Skin epidermis (tissue), 12 donors: ENCODE data around the gene SPINK13.
"Not testable (repeated sequence)": the region's sequence is repeated elsewhere in the genome, so short reads cannot be mapped to it uniquely, and the experiment has no call there.

Experiments used
- H3K27ac ChIP-seq, 21 experiments: fragments of 200-600 bp; sonication (generic) in 11 of 21; one replicate each; pipeline ENCODE4 v1.5.0; 2020; ENCODE audit warnings: mild to moderate bottlenecking in 3 of 21, inconsistent platforms in 2 of 21, moderate library complexity in 2 of 21
- H3K4me3 ChIP-seq, 7 experiments: fragments of 200-600 bp; sonication (generic) in 2 of 7; one replicate each; pipeline ENCODE4 v1.5.0; 2020; ENCODE audit warnings: inconsistent platforms in 2 of 7, mild to moderate bottlenecking in 2 of 7, moderate library complexity in 1 of 7

SPINK13 gene

GRCh38 chr5:148268566-148268965, at the start of gene SPINK13:
SPINK13 (plus strand) TSS chr5:148268794; CDS start chr5:148270073, 1,279 bp downstream.
- H3K4me3 ChIP-seq = no peak within 1 kb of the TSS
- H3K27ac ChIP-seq = no peak within 1 kb of the TSS

- H3K27ac ChIP-seq = no peak overlapping the region
- H3K4me3 ChIP-seq = no peak overlapping the region
These were observed 47.1 kb upstream of the SPINK13 start for GRCh38 chr5:148221508-148221907.

- Histone ChIP-seq H3K27ac (no peak overlapping the region), H3K4me3 (no peak overlapping the region)
These were observed 44.4 kb upstream of the SPINK13 start for GRCh38 chr5:148224117-148224742.

GRCh38 chr5:148228392-148228984, 40.1 kb upstream of the SPINK13 start:
- no peak overlapping the region for H3K4me3 ChIP-seq
- H3K27ac ChIP-seq = no peak overlapping the region

- no peak overlapping the region for H3K27ac ChIP-seq
- peak overlapping the region in 2 of 7 experiments; percentile 18 to 21 for H3K4me3 ChIP-seq
These were observed 38.8 kb upstream of the SPINK13 start for GRCh38 chr5:148229840-148230239.

- Histone ChIP-seq H3K4me3 (peak overlapping the region in 2 of 7 experiments; percentile 18 to 21), H3K27ac (peak overlapping the region in 1 of 21 experiments; percentile 47)
These were observed 38.4 kb upstream of the SPINK13 start for GRCh38 chr5:148230240-148230639.

GRCh38 chr5:148237785-148238417, 30.7 kb upstream of the SPINK13 start:
- no peak overlapping the region for H3K27ac ChIP-seq
- no peak overlapping the region for H3K4me3 ChIP-seq

- Histone ChIP-seq H3K27ac (no peak within 1 kb of the TSS), H3K4me3 (no peak within 1 kb of the TSS)
These were observed 30.2 kb upstream of the SPINK13 start, which contains the start of gene MARCOL for GRCh38 chr5:148238418-148238794. MARCOL (plus strand) TSS chr5:148238525; CDS start chr5:148238598, 73 bp downstream.

GRCh38 chr5:148248894-148249293, 19.7 kb upstream of the SPINK13 start:
- Histone ChIP-seq H3K27ac (no peak overlapping the region), H3K4me3 (no peak overlapping the region)

GRCh38 chr5:148255456-148255855, 13.1 kb upstream of the SPINK13 start:
- Histone ChIP-seq H3K4me3 (no peak overlapping the region), H3K27ac (no peak overlapping the region)

- Histone ChIP-seq H3K27ac (no peak overlapping the region), H3K4me3 (no peak overlapping the region)
These were observed 9.3 kb upstream of the SPINK13 start for GRCh38 chr5:148259288-148259687.

- Histone ChIP-seq H3K4me3 (no peak overlapping the region), H3K27ac (no peak overlapping the region)
These were observed 7.4 kb upstream of the SPINK13 start for GRCh38 chr5:148261221-148261620.

GRCh38 chr5:148267962-148268361, 632 bp upstream of the SPINK13 start:
- H3K27ac ChIP-seq = no peak overlapping the region

GRCh38 chr5:148275129-148275528, 6.5 kb downstream of the SPINK13 start:
- H3K27ac ChIP-seq, H3K4me3 ChIP-seq: not testable (repeated sequence)

More at GRCh38 chr5:148267962-148268361, 632 bp upstream of the SPINK13 start:
- no peak overlapping the region for H3K4me3 ChIP-seq

- not testable (repeated sequence) for H3K27ac ChIP-seq, H3K4me3 ChIP-seq
These were observed 12.3 kb downstream of the SPINK13 start for GRCh38 chr5:148280893-148281292.

- not testable (repeated sequence) for H3K4me3 ChIP-seq, H3K27ac ChIP-seq
These were observed 12.7 kb downstream of the SPINK13 start for GRCh38 chr5:148281336-148281735.

GRCh38 chr5:148290271-148291195, 21.9 kb downstream of the SPINK13 start:
- Histone ChIP-seq H3K4me3 (no peak overlapping the region), H3K27ac (no peak overlapping the region)

GRCh38 chr5:148297731-148298130, 29.1 kb downstream of the SPINK13 start:
- Histone ChIP-seq H3K27ac (no peak overlapping the region), H3K4me3 (no peak overlapping the region)

- no peak overlapping the region for H3K4me3 ChIP-seq
- H3K27ac ChIP-seq = no peak overlapping the region
These were observed 37.9 kb downstream of the SPINK13 start for GRCh38 chr5:148306446-148306845.

- Histone ChIP-seq H3K27ac (no peak overlapping the region), H3K4me3 (no peak overlapping the region)
These were observed 40.4 kb downstream of the SPINK13 start for GRCh38 chr5:148309019-148309418.
